H1 (cell line): ENCODE measurements around the gene PRELID1. TPM values are rescaled to one million over a fixed set of nuclear protein-coding genes. Genes with fewer than 3 reads are reported as not detected.
A peak's percentile ranks its signal among the peaks of the same experiment; 100 is the strongest.

ENCODE experiments used
- CTCF ChIA-PET: fragments of 300-600 bp; sonication (Branson Sonifier 250); formaldehyde crosslinking; loops from one replicate; lab custom pipeline; 2021; ENCODE audit not compliant: partially characterized antibody; lab: Charles Lee
- POLR2A ChIA-PET: fragments of 300-600 bp; sonication (Branson Sonifier 250); formaldehyde crosslinking; loops from one replicate; lab custom pipeline; 2021; ENCODE audit warnings: inconsistent platforms; ENCODE audit not compliant: partially characterized antibody; lab: Charles Lee
- DNase-seq, 2 experiments: peaks; one replicate each; pipeline versions ENCODE4 v3.0.0 to v3.0.0-alpha.2; 2010 to 2022; ENCODE audit warnings: low spot score in 2 of 2, low read depth in 1 of 2, mixed read lengths in 1 of 2
- FAIRE-seq: peaks from 2 replicates; lab custom pipeline; 2011; peaks lifted over from hg19 to GRCh38; lab: Jason Lieb, UNC
- H2AFZ ChIP-seq: 2 replicates; pipeline ENCODE4 v1.8.1; 2012; ENCODE audit warnings: low read length, inconsistent platforms
- H2AK5ac ChIP-seq: 2 replicates; pipeline ENCODE4 v1.6.1; 2013; ENCODE audit warnings: low read depth, low read length
- H2BK120ac ChIP-seq: replicated peaks from 2 replicates; pipeline ENCODE3; 2013; ENCODE audit warnings: low read depth, low read length, inconsistent platforms
- H2BK12ac ChIP-seq: 2 replicates; pipeline ENCODE4 v1.6.1; 2013; ENCODE audit warnings: low read depth, low read length
- H2BK15ac ChIP-seq: 2 replicates; pipeline ENCODE4 v1.6.1; 2013; ENCODE audit warnings: low read length
- H2BK20ac ChIP-seq: 2 replicates; pipeline ENCODE4 v1.6.1; 2013; ENCODE audit warnings: low read length
- H2BK5ac ChIP-seq: 2 replicates; pipeline ENCODE4 v1.6.1; 2013; ENCODE audit warnings: low read depth, low read length
- H3K14ac ChIP-seq: 2 replicates; pipeline ENCODE4 v1.6.1; 2013; ENCODE audit warnings: inconsistent platforms; ENCODE audit not compliant: insufficient read length
- H3K18ac ChIP-seq: 2 replicates; pipeline ENCODE4 v1.6.1; 2013; ENCODE audit warnings: low read length; ENCODE audit errors: extremely low read depth
- H3K23ac ChIP-seq: 2 replicates; pipeline ENCODE4 v1.6.1; 2013; ENCODE audit warnings: inconsistent platforms; ENCODE audit not compliant: insufficient read length
- H3K23me2 ChIP-seq: 2 replicates; pipeline ENCODE4 v1.6.1; 2013; ENCODE audit warnings: low read depth, low read length
- H3K27ac ChIP-seq: 2 replicates; pipeline ENCODE4 v1.6.1; 2011; ENCODE audit warnings: low read depth, low read length, inconsistent platforms
- H3K27me3 ChIP-seq, 4 experiments: replicated peaks in 1 of 4; 1 replicate in 1 of 4; 2 replicates in 3 of 4; pipeline versions ENCODE4 v1.6.1 to v1.8.1; 2011 to 2013; ENCODE audit warnings: low read length in 3 of 4, mild to moderate bottlenecking in 3 of 4, inconsistent platforms in 2 of 4, mixed read lengths in 2 of 4, moderate library complexity in 1 of 4; ENCODE audit not compliant: control insufficient read depth in 3 of 4, insufficient read depth in 3 of 4; ENCODE audit errors: extremely low read depth in 1 of 4
- H3K36me3 ChIP-seq, 4 experiments: 2 replicates each; pipeline versions ENCODE4 v1.6.1 to v1.8.1; 2011 to 2013; ENCODE audit warnings: mild to moderate bottlenecking in 4 of 4, low read length in 3 of 4, moderate library complexity in 2 of 4, control low read depth in 1 of 4, inconsistent platforms in 1 of 4; ENCODE audit not compliant: insufficient read depth in 4 of 4, control insufficient read depth in 2 of 4
- H3K4ac ChIP-seq: replicated peaks from 2 replicates; pipeline ENCODE3; 2013; ENCODE audit warnings: low read length, low read depth, mixed read lengths, inconsistent platforms; ENCODE audit not compliant: insufficient read length
- H3K4me1 ChIP-seq, 4 experiments: replicated peaks in 1 of 4; 1 replicate in 1 of 4; 2 replicates in 3 of 4; pipeline versions ENCODE4 v1.6.1 to v1.8.1; 2011 to 2013; ENCODE audit warnings: low read length in 3 of 4, inconsistent platforms in 2 of 4, mixed read lengths in 1 of 4; ENCODE audit not compliant: insufficient read depth in 4 of 4, control insufficient read depth in 3 of 4
- H3K4me2 ChIP-seq, 2 experiments: 2 replicates each; pipeline versions ENCODE4 v1.6.1 to v1.8.1; 2011 to 2013; ENCODE audit warnings: low read depth in 2 of 2, low read length in 2 of 2, control low read depth in 1 of 2, inconsistent platforms in 1 of 2, mild to moderate bottlenecking in 1 of 2; ENCODE audit not compliant: insufficient read depth in 1 of 2
- H3K4me3 ChIP-seq, 4 experiments: fragments of 200-600, 300-600 bp in 1 of 4; sonication (generic), shearing (Covaris generic), sonication (Bioruptor Twin) in 1 of 4; 2 replicates each; pipeline versions ENCODE4 v1.5.1 to v1.8.1; 2011 to 2016; ENCODE audit warnings: low read length in 4 of 4, low read depth in 3 of 4, control low read depth in 2 of 4, inconsistent platforms in 2 of 4, mild to moderate bottlenecking in 2 of 4, mixed read lengths in 1 of 4, moderate library complexity in 1 of 4; ENCODE audit not compliant: insufficient read depth in 2 of 4; ENCODE audit errors: extremely low read depth in 1 of 4
- H3K56ac ChIP-seq: replicated peaks from 2 replicates; pipeline ENCODE3; 2013; ENCODE audit warnings: low read depth, mild to moderate bottlenecking, mixed read lengths, low read length, inconsistent platforms; ENCODE audit not compliant: insufficient read length
- H3K79me1 ChIP-seq: 2 replicates; pipeline ENCODE4 v1.6.1; 2013; ENCODE audit warnings: low read depth, low read length, control low read depth
- H3K79me2 ChIP-seq, 2 experiments: 2 replicates each; pipeline versions ENCODE4 v1.6.1 to v1.8.1; 2012 to 2013; ENCODE audit warnings: low read length in 2 of 2, mild to moderate bottlenecking in 2 of 2, inconsistent platforms in 1 of 2; ENCODE audit not compliant: insufficient read depth in 2 of 2, control insufficient read depth in 1 of 2
- H3K9ac ChIP-seq, 4 experiments: replicated peaks in 1 of 4; 1 replicate in 1 of 4; 2 replicates in 3 of 4; pipeline versions ENCODE4 v1.6.1 to v1.8.1; 2011 to 2013; ENCODE audit warnings: low read depth in 3 of 4, low read length in 3 of 4, control low read depth in 2 of 4, mild to moderate bottlenecking in 2 of 4, moderate library complexity in 2 of 4, inconsistent platforms in 1 of 4; ENCODE audit errors: extremely low read depth in 1 of 4
- H3K9me3 ChIP-seq, 2 experiments: 2 replicates each; pipeline versions ENCODE4 v1.6.1 to v1.8.1; 2012 to 2013; ENCODE audit warnings: mild to moderate bottlenecking in 2 of 2, moderate library complexity in 2 of 2, control low read depth in 1 of 2, inconsistent platforms in 1 of 2, low read depth in 1 of 2, low read length in 1 of 2, mixed read lengths in 1 of 2; ENCODE audit not compliant: insufficient read depth in 2 of 2
- H4K20me1 ChIP-seq, 2 experiments: replicated peaks in 1 of 2; 2 replicates each; pipeline versions ENCODE3 to v1.8.1; 2011 to 2013; ENCODE audit warnings: inconsistent platforms in 2 of 2, low read length in 2 of 2, mild to moderate bottlenecking in 1 of 2; ENCODE audit not compliant: insufficient read depth in 2 of 2, control insufficient read depth in 1 of 2
- H4K5ac ChIP-seq: 2 replicates; pipeline ENCODE4 v1.6.1; 2013; ENCODE audit warnings: low read length, low read depth, mixed read lengths, inconsistent platforms; ENCODE audit not compliant: insufficient read length
- H4K8ac ChIP-seq: 2 replicates; pipeline ENCODE4 v1.8.0; 2013; ENCODE audit warnings: mild to moderate bottlenecking, moderate library complexity, low read length, inconsistent platforms; ENCODE audit not compliant: insufficient read depth; ENCODE audit errors: extremely low read depth
- H4K91ac ChIP-seq: replicated peaks from 2 replicates; pipeline ENCODE3; 2013; ENCODE audit warnings: low read length, mixed read lengths, inconsistent platforms; ENCODE audit not compliant: insufficient read length
- SAP30 ChIP-seq: fragments of 300-600 bp; sonication (generic); IDR thresholded peaks from 2 replicates; pipeline ENCODE4 v1.7.1; 2012; ENCODE audit warnings: low read length, moderate library complexity, mild to moderate bottlenecking, inconsistent platforms; ENCODE audit not compliant: insufficient read depth, insufficient replicate concordance
- SRF ChIP-seq: IDR thresholded peaks from 2 replicates; pipeline ENCODE4 v1.6.1; 2011; ENCODE audit warnings: mild to moderate bottlenecking, low read depth, low read length, moderate library complexity
- YY1 ChIP-seq: IDR thresholded peaks from 2 replicates; pipeline ENCODE4 v1.6.1; 2011; ENCODE audit warnings: low read depth, mild to moderate bottlenecking, low read length
- WGBS, 2 experiments: shearing (Covaris generic) in 1 of 2; methylation state at CpG; one replicate each; pipeline versions ENCODE4 v1.1.6 to v1.1.7; 2013 to 2015; ENCODE audit warnings: low lambda C conversion rate in 2 of 2, mixed read lengths in 2 of 2, inconsistent platforms in 1 of 2, low coverage in 1 of 2, missing lambda C conversion rate in 1 of 2; ENCODE audit not compliant: insufficient replicate concordance in 2 of 2, insufficient coverage in 1 of 2, insufficient read length in 1 of 2; ENCODE audit errors: extremely low coverage in 1 of 2, missing lambda C conversion rate in 1 of 2; 5-methylcytosine and 5-hydroxymethylcytosine counted together
- polyA plus RNA-seq, 7 experiments: library from polyadenylated mRNA; depleted of rRNA in 3 of 7; stranded (reverse) in 5 of 7; unstranded in 2 of 7; fragments of >200 nt in 5 of 7; fragments of 200-250 nt in 2 of 7; gene quantifications; 1 replicate in 5 of 7; 2 replicates in 1 of 7; 4 replicates in 1 of 7; pipeline versions ENCODE4 v1.2.1 to v1.2.3, GENCODE V29; 2011 to 2013; ENCODE audit warnings: missing spikeins in 2 of 7, mixed read lengths in 2 of 7
- total RNA-seq: library from RNA; stranded (reverse); fragmentation: NEBNext Ultra II Directional; extraction: Animal tissue kit (Norgen Biotek cat#: 25700); gene quantifications from 2 replicates; pipeline ENCODE4 v1.2.1, GENCODE V29; 2021

The PRELID1 gene
- total and polyA plus RNA-seq, 2 of the 8 experiments (the other 6 are each of a cell fraction or from before 2014, with no cell fraction given): 272 to 428 TPM

- Histone ChIP-seq H3K23me2 (peaks cover 11% of the 10 kb centered on the region), H3K9ac (no peak overlapping the region), H3K4ac (no peak overlapping the region), H2BK120ac (no peak overlapping the region), H2AFZ (no peak overlapping the region), H3K56ac (no peak overlapping the region), H3K9me3 (no peaks in the 10 kb centered on the region), H4K8ac (no peak overlapping the region), H2AK5ac (no peak overlapping the region), H3K79me2 (peaks cover 0 to 4% of the 10 kb centered on the region in 2 experiments; a peak in 1 of 4 replicates), H3K4me2 (peak overlapping the region in 1 of 2 experiments; percentile 97; a peak in 1 of 4 replicates), H3K14ac (no peak overlapping the region), H4K5ac (no peak overlapping the region), H4K91ac (no peak overlapping the region), H3K36me3 (peaks cover 3 to 17% (median 12%) of the 10 kb centered on the region in 4 experiments; a peak in 6 of 8 replicates), H4K20me1 (peaks cover 5 to 11% of the 10 kb centered on the region in 2 experiments), H3K27me3 (no peaks in the 10 kb centered on the region), H3K4me3 (peak overlapping the region in 1 of 4 experiments; percentile 64; a peak in 1 of 8 replicates), H2BK15ac (no peak overlapping the region), H3K18ac (no peak overlapping the region), H3K79me1 (no peaks in the 10 kb centered on the region; the same call in 1 of the 2 replicates), H3K27ac (no peak overlapping the region), H3K4me1 (peaks cover 0 to 19% (median 14%) of the 10 kb centered on the region in 4 experiments; a peak in 6 of 7 replicates), H2BK20ac (0 out of 2 replicates have a peak overlapping the region, but pooled peaks have one; percentile 1), H3K23ac (no peak overlapping the region), H2BK5ac (no peak overlapping the region), H2BK12ac (no peak overlapping the region)
- ChIA-PET POLR2A (interaction anchor here (0.7 to 6.0 kb wide), 14 partner anchors 8 to 195 kb away, joined by 3 to 26 read pairs (median 4); partner anchors contain the start of genes PRELID1 and RAB24), CTCF (interaction anchor here (0.6 to 16.6 kb wide), 45 partner anchors 9 to 495 kb away, joined by 3 to 251 read pairs (median 5); partner anchors contain the start of genes F12, GRK6, LMAN2 and PDLIM7)
- WGBS, 2 experiments: 87% methylated on average over 10 of the region's 13 CpGs; no CpG with 5 or more reads in 1 of the 2 experiments
- no peak for FAIRE-seq
- DNase-seq: no peak
- TF ChIP-seq YY1: no peak
- TF ChIP-seq SRF: no peak
- no peak for TF ChIP-seq SAP30
These were observed 6.7 kb downstream of the PRELID1 start for GRCh38 chr5:177310332-177310731.
